NCI-H2196 treated with DMSO at 0.1 percent for 48 hours (cell line): Measurements from ENCODE around the gene TMTC2.

ENCODE experiments used
- DNase-seq: peaks from one replicate; lab custom pipeline; 2025; ENCODE audit not compliant: unreplicated experiment; lab: John Stamatoyannopoulos, UW

Gene TMTC2

DNA sequence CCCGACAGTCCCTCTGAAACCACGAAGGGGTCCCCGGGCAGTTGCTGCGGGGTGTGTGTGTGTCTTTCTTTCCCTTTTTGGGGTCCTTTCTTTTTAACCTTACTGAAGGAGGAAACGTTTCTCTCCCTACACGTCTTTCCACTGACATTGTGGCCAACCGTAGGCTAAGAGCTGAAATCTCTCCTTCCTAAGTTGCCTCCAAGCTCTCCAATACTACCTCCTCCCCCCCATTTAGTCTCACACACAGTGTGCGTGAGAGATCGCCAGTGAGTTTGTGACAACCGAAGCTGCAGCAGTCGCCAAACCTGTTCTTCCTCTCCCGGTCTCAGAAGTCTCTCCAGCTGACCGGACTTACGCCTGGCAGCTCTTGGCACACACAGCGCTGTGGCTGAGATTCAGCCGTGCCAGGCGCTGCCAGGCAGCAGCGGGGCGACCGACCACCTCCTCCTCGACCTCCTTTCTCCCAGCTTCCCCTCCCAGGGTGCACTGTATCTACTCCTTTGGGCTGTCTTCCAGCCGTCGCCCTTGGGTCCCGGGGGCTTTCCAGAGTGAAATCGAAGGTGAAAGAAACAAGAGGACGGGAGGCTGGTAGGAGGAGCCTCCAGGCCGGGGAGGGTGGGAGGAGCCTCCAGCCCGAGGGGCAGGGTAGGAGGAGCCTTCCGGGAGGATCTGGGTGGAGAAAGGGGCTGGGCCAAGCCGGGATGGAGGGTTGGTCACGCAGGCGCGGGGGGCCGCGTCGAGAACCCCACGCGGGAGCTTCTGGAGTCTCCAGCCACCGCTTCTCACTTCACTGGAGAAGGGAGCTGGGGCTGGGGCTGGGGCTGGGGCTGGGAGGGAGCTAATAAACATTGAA lies at the start of gene TMTC2:
Gene TMTC2 (plus strand): TSS at position 739 of the 853 bp plus-strand sequence.
- peak; percentile 81 for DNase-seq

DNA sequence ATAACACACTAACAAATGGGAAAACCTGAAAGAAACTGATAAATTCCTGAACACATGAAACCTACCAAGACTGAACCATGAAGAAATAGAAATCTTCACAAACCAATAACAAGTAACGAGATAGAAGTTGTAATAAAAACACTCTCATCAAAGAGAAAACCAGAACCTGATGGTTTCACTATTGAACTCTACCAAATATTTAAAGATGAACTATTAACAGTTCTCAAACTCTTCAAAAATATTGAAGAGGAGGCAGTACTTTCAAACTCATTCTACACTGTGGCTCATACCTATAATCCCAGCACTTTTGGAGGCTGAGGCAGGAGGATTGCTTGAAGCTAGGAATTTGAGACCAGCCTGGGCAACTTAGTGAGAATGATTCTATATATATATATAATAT lies 48.4 kb upstream of the TMTC2 start:
- DNase-seq: no peak

DNA sequence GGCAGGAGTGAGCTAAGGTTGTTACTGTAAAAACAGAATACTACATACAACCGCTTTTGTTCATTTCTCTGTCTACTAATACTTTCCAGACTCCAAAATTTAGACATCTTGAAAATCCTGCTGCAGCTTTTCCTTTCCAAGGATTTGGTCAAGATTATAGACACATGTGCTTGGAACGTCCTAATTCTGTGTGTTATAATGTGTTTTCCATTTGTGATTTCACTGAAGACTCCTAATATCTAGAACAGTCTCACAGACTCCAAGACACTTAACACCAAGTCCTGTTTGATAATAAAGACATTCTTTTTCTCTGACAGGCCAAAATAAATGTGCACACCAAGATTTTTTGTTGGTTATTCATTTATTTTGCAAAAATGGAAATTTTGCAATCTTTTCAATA lies 41.8 kb upstream of the TMTC2 start:
- no peak for DNase-seq

DNA sequence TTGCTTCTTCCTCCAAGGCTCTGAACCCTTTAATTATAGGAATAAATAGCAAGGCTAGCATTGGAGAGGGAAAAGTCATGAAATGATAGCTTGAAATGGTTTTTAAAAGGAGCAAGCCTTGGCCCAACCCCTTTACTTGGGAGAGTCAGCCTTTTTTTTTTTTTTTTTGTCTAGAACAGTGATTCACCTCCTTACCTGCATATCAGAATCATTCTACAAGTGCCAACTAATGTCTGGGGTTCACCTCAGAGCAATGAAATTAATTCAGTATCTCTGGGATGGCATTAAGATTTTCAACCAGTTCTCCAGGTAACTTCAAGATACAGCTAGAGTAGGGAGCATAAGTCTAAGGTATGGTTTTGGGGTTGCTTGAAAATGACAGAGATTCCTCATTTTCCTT lies 41.3 kb upstream of the TMTC2 start:
- no peak for DNase-seq

DNA sequence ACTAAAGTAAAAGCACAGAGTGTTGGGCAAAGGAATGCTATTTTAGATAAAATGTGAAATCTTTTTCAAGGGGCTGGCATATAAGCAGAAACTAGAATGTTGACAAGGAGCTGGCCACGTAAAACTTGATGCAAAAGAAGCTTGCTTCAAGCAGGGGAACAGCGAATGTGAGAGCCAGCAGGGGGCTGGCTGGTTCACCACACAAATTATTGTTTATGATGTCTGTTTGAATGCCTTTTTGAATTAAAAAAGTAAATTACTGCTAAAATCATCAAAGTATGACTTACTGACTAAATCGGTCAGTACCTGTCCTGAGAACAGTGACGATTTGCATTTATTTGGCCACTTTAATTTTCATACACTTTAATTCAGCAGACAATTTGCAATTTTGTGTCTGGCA lies 38.9 kb upstream of the TMTC2 start:
- DNase-seq: no peak

DNA sequence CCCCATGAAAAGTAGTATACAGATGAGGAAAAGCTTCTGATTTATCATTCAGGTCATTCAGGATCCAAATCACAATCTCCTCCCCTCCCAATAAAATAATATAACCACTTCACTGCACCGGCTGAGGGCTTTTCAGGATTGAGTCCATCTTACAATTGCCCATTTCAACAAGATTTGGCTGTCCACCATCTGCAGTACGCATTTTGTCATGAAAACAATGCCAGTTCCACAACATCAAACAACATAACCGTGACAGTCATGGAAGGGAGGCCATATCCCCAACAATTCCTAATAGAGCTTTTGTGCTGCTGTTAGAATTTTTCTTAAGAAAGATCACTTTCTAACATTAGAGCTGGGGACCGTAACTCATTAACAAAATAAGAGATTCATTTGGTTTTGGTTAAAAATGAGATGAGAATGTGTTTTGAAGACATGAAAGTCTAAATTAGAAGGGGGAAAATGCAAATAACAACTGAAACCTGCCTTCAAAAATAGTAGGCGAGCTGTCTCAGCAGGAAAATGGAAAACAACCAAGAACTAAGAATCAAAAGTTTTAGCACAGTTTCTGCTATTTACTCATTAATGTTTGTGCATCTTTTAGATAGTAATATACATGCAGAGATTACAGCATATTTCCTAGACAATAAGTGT lies 38.3 kb upstream of the TMTC2 start:
- DNase-seq: no peak

DNA sequence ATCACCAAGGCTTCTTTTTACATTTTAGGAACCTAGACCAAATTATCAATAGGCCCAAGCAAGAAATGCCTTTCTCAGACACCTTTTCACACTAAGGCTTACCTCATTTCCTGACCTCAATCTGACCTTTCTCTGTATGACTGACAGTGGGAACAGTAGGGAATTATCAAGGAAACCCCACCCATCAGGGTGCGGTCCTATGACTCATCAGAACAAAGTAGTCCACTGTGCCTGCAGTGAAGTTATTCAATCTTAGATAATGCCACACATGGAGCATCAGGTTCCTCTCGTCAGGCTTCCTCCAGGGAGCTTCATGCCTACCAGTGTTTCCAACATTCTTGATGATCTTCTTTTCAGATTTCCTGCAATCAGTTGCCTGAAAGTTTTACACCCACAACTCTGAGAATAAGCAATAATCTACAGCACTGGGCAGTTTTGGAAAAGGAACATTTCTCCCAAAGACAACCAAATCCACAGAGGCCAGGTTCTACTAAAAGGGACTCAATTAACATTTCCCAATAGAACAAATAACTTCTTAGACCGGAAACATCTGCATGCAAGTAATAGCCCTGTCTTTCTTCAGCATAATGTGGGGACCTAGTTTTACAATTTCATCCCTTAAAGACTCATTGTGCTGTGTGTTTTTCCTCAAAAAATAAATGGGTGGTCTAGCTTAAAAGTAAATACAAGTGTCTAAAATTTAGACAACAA lies 35.9 kb upstream of the TMTC2 start:
- DNase-seq: no peak

DNA sequence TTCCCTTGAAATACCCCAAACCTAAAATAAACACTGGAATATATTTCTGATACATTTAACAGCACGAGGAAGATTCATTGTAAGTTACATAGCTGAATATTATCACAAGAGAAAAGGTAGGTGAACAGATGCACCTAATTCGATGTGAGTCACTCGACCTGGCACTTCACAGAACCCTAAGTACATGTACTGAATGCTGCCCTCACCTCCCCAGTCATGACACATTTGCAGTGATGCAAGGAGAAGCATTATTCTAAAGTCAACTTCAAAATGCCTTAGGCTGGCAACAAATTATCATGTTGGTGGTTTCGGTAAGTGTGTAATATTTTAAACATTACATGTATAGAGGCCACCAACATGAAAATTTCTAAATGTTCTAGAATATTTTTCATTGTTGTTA lies 35.2 kb upstream of the TMTC2 start:
- DNase-seq: no peak

DNA sequence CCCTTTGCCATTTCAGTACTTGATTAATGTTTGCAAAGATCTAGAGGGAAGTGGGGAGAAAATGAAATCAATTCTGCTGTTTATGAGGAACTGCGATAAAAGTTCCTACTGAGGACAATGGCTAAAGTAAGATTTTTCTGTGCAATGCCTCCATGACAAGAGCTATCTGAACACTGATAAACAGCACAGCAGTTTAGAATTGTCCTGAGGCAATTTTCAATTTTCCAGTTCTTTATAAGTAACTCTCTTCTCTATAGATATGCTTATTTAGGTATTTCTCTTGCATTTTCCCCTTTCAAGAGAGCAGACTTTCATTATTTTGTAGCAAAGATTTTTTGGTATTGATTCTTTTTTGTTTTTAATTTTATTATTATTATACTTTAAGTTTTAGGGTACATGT lies 34.6 kb upstream of the TMTC2 start:
- DNase-seq: no peak

DNA sequence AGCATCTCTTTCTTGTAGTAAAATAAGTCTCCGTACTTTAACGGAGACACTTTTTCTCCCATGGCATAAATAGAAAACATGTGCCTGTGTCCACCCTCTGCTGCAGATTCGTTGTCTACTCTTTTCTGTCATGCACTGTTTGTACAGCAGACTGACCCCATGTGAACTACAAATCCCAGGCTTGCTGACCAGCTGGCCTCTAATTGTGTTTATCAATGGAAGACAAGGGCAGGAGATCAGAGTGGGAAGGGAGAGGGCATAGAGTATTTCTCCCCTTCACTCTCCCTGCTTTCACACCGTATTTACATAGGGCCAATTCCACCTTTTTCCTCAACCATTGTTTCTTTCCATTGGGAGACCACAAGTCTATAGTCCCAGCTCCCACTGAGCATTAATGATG lies 31.0 kb upstream of the TMTC2 start:
- no peak for DNase-seq

DNA sequence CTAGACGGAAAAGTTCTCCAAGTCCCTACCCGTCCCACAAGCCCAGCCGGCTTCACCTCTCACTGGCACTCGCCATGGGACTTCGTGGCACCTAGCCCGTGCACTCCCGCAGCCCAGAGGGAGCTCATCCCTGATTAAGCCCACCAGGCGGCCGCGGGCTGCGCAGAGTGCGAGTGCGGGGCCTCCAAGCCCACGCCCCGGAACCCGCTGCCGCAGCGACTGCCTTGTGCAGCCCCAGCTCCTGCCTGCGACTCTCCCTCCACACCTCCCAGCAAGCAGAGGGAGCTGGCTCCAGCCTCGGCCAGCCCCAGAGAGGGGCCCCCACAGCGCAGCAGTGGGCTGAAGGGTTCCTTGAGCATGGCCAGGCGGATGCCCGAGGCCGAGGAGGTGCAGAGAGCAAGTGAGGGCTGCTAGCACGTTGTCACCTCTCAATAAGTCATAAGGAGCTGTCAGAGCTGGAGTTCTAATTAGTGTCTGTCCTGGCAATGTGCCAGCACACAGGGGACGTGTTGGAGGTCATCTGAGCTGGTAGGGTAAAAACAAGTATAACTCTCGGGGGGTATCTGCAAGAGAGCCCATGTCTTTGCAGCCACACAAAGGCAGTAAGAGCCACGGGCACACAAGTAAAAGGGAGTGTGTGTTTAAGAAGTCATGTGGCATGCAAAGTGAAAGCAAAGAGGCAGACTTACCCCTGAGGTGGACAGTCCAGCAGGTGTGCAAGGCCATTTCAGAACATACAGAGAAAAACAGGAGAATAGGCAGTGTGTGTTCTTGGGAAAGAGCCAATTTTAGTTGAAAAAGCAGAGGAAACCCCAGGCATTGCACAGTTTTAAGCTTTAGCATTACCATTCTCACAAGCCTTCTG lies 27.1 kb upstream of the TMTC2 start:
- DNase-seq: no peak

DNA sequence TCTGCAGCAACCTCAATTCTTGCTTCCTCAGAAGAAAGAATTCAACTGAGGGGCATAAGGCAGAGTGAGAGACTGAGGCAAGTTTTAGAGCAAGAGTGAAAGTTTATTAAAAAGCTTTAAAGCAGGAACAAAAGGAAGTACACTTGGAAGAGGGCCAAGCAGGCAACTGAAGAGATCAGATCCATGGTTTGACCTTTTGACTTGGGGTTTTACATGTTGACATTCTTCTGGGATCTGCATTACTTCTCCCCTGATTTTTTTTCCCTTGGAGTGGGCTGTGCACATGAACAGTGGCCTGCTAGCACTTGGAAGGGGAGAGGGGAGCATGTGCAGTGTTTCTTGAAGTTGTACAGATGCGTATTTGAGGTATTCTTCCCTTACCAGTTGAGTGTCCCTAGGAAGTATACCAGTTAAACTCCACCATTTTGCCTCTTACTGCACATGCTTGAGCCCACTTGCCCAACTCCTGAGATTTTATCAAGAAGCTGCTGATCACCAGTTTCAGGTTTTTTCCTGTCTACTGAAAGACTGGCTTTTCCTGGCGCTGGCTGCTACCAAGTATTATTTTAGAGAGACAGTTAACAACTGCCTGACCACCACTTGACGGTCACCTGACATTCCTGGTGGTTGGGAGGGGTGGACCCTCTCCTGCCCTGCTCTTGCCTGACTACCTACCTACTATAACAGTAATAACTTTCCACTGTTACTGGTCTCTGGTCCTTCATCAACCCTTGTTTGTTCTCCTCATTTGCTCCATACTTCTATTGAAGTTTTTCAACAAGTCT lies 26.0 kb upstream of the TMTC2 start:
- DNase-seq: no peak

DNA sequence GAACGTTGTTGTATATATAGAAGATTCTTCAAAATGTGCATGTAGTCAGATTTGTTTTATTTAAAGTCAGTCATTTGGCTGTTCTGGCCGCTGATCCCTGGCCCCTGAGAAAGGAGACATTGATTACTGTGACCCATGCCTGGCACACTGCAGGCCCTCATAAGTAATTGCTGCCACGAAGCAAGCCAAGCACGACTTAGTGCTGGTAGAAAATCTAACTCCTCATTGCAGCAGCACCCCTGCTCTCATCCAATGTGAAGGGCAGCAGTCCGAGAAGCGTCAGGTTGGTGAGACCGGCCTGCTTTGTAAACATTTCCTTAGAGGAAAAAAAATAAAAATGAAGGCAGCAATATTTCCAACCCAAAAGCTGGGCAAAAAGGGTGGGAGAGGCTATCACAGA lies 22.8 kb upstream of the TMTC2 start:
- DNase-seq: no peak

DNA sequence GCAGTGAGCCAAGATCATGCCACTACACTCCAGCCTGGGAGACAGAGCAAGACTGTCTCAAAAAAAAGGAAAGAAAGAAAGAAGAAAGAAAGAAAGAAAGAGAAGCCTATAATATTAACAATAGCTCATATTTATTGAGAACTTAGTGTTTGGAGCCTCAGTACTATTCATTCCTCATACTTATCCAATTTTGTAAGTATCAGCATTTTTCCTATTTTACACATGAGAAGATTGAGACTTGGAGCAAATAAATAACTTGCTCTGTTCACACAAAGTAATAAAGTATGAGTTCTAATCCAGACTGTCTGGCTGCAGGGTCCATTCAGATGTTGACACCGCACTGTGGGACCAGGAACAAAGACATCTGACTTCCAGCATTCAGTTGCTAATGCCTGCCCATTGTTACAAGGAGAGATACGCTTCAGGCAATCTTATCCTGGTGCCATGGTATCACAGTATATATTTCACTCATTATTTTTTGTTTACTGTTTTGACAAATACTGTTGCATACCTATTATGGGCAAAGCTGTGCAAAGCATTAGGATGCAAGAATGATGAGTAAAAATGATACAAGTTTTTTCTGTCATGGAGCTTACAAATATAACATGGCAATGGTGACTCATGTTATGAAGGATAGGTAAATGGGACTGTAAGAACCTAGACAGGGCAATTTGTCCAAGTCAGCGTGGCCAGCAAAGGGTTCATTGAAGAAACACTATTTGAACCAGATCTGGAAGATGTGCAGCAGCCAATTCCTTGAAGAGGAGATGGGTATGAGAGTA lies 21.4 kb upstream of the TMTC2 start:
- no peak for DNase-seq

DNA sequence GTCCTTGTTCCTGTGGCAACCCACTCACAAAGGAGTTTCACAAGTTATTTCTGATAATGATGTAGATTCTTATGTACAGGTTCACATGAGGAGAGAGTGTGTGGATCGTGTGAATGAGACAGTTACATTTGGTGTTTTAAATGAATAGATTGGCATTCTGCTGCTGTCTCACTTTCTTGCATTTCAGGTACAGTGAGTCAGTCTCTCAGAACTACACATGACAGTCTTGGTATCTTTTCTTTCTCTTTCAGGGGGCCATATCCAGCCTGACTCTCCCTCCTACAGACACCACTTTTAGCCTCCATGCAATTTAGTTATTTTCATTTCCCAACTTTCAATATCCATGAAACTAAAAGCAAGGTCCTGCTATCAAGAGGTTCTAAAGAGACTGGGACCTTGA lies 19.9 kb upstream of the TMTC2 start:
- no peak for DNase-seq

DNA sequence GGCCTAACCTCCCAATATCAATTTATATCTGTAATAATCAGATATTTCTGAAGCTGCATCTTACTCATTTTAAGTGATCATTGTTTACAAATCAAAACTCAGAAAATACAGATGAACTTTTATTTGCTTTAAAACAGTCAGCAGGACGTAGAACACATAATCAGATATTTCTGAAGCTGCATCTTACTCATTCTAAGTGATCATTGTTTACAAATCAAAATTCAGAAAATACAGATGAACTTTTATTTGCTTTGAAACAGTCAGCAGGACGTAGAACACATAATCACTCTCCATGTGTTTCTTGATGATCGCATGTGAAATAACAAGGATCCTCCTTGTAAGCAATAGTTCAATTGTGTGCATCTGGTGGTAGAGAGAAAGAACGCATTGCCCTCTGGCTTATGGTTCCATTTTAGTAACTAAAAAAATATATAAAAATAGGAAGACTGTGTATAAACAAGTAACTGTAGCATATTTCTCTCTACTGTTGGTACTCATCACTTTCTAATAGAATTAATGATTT lies 15.0 kb upstream of the TMTC2 start:
- no peak for DNase-seq

DNA sequence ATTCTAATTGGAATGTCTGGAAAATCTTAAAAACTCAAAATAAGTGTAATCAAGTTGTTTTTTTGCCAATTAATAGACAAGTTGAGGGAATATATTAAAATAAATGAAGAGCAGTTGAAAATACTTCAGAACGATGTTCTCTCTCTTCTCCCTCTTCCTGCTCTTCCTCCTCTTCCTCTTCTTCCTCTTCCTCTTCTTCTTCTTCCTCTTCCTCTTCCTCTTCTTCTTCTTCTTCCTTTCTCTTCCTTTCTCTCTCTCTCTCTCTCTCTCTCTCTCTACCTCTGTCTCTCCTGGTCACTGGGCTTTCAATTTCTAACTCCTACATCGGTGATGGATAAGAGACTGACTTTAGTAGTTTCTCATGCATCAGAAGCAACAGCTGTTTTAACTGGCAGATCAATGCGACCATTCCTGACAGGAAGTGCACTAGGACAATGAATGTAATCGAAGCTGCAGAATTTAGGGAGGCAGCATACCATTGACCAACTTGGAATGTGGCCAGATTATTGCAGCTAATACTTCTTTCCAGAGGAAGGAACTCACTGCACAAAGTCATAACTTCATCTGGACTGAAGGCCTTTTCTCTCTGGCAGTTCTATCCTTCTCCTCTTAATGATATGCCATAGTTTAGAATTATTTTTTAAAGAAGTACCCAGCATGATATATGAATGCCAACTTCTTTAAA lies 13.8 kb upstream of the TMTC2 start:
- DNase-seq: no peak

DNA sequence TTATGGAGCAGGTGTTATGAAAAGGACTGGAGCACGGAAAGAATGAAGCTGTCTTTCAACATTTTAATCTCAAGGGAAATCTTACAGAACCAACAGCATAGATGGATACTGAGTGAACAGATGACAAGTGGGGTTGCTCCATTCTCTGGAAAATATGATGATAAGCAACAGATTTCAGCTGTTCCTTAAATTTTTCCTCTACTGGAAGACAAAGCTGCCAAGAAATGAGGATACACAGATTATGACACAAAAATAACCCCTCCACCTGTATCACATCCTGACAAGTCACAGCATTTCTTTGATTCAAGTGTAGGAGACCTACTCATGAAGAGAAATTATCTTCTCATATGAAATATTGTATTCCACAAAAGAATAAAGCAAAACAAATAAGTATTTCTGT lies 13.0 kb upstream of the TMTC2 start:
- no peak for DNase-seq

DNA sequence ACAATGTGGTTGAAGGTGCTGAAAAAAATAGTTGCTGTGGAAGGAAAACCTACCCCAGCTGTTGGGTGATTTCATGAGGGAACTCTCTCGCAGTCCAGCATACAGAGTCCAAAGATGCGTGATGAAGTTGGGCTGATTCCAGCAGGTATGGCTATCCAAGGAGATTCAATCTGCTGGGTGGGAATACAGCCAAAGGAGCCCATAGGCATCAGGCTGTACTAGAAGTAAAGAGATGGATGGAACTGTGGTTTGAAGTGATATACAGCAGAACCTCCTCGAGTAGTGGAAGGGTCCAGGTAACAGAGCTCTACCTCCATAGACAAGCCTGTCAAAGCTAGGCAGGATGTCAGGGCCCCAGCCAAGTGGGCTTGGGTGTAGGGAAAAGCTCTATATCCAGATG lies 11.5 kb upstream of the TMTC2 start:
- no peak for DNase-seq
